ENCODE measurements around the gene ZBTB32. TPM values are rescaled to one million over a fixed set of nuclear protein-coding genes. Genes with fewer than 3 reads are reported as not detected.

ZBTB32 gene
- polyA plus RNA-seq, 1 of the 3 experiments (the other 2 are of a cell fraction) = not detected

- no peaks in the 10 kb centered on the region for H3F3A ChIP-seq (replicated peaks; ENCODE audit: insufficient read depth)
- H3K27me3 ChIP-seq (ENCODE audit: insufficient read depth) = no peaks in the 10 kb centered on the region
- DNase-seq = no peak
- H3K4me3 ChIP-seq (ENCODE audit: low read depth in 2 of 2, low read length in 1 of 2) = no peak overlapping the region
- H3K4me1 ChIP-seq (ENCODE audit: control insufficient read depth in 1 of 2, insufficient read depth in 2 of 2, low read depth in 1 of 2, low read length in 1 of 2) = no peaks in the 10 kb centered on the region
- no peak overlapping the region for H3K4me2 ChIP-seq
- peaks cover 7 to 80% of the 10 kb centered on the region in 2 experiments for H3K36me3 ChIP-seq (replicated peaks in 1 of 2; ENCODE audit: control insufficient read depth in 1 of 2, insufficient read depth in 2 of 2, low read length in 1 of 2)
- 93% methylated on average over 13 of the region's 35 CpGs for WGBS (ENCODE audit: low lambda C conversion rate)
- POLR2A ChIA-PET = no interaction called here
- no peaks in the 10 kb centered on the region for H3K9me3 ChIP-seq
- TF ChIP-seq RXRA (IDR thresholded peaks at IDR 0.05; ENCODE audit: borderline replicate concordance, low read depth) (no peak), RAD21 (IDR thresholded peaks at IDR 0.05; ENCODE audit: low read length) (no peak), USF2 (IDR thresholded peaks at IDR 0.05; ENCODE audit: borderline replicate concordance, low read depth, low read length) (no peak), SIN3A (IDR thresholded peaks at IDR 0.05; ENCODE audit: borderline replicate concordance, low read depth, low read length) (no peak), ELF1 (IDR thresholded peaks at IDR 0.05) (no peak), POLR2AphosphoS5 (IDR thresholded peaks at IDR 0.05; ENCODE audit: low read depth, low read length) (no peak), GATA2 (CRISPR knock-in tag; IDR thresholded peaks at IDR 0.05) (no peak), EP300 (IDR thresholded peaks at IDR 0.05; ENCODE audit: borderline replicate concordance in 1 of 2, low read depth in 1 of 2, low read length in 1 of 2) (no peak), USF1 (IDR thresholded peaks at IDR 0.05; ENCODE audit: borderline replicate concordance, low read depth) (no peak), REST (IDR thresholded peaks at IDR 0.05; ENCODE audit: low read depth, low read length) (no peak), FOXM1 (IDR thresholded peaks at IDR 0.05; ENCODE audit: low read depth) (no peak), GABPA (IDR thresholded peaks at IDR 0.05; ENCODE audit: low read depth) (no peak), FOXJ3 (CRISPR knock-in tag; IDR thresholded peaks at IDR 0.05) (no peak), JUND (IDR thresholded peaks at IDR 0.05) (no peak), TAF1 (IDR thresholded peaks at IDR 0.05; ENCODE audit: borderline replicate concordance, low read depth, low read length) (no peak)
- TF ChIP-seq, protein P1, sequence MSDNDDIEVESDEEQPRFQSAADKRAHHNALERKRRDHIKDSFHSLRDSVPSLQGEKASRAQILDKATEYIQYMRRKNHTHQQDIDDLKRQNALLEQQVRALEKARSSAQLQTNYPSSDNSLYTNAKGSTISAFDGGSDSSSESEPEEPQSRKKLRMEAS (IDR thresholded peaks at IDR 0.05; ENCODE audit: low read depth) = no peak
- TF ChIP-seq, protein P2, sequence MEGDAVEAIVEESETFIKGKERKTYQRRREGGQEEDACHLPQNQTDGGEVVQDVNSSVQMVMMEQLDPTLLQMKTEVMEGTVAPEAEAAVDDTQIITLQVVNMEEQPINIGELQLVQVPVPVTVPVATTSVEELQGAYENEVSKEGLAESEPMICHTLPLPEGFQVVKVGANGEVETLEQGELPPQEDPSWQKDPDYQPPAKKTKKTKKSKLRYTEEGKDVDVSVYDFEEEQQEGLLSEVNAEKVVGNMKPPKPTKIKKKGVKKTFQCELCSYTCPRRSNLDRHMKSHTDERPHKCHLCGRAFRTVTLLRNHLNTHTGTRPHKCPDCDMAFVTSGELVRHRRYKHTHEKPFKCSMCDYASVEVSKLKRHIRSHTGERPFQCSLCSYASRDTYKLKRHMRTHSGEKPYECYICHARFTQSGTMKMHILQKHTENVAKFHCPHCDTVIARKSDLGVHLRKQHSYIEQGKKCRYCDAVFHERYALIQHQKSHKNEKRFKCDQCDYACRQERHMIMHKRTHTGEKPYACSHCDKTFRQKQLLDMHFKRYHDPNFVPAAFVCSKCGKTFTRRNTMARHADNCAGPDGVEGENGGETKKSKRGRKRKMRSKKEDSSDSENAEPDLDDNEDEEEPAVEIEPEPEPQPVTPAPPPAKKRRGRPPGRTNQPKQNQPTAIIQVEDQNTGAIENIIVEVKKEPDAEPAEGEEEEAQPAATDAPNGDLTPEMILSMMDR (IDR thresholded peaks at IDR 0.05) = no peak
- no peak overlapping the region for H3K9ac ChIP-seq
- H3K9me2 ChIP-seq = no peaks in the 10 kb centered on the region
- CTCF ChIA-PET = no interaction called here
- no peaks in the 10 kb centered on the region for H4K20me1 ChIP-seq (ENCODE audit: insufficient read depth)
- no peak overlapping the region for H2AFZ ChIP-seq (ENCODE audit: low read depth)
- no peak overlapping the region for H3K27ac ChIP-seq (ENCODE audit: low read depth in 2 of 2, low read length in 1 of 2)
- no peaks in the 10 kb centered on the region for H3K79me2 ChIP-seq (ENCODE audit: insufficient read depth)
Measured at GRCh38 chr19:35733180-35734125, 29.1 kb downstream of the ZBTB32 start.
